ENCODE measurements around the gene COP1. TPM values are rescaled to one million over a fixed set of nuclear protein-coding genes. Genes with fewer than 3 reads are reported as not detected.
"Not testable (repeated sequence)": the region's sequence is repeated elsewhere in the genome, so short reads cannot be mapped to it uniquely, and the experiment has no call there.

The COP1 gene
- total and polyA plus RNA-seq, 2 donors (not counting 3 experiments of a cell fraction or from before 2014, with no cell fraction given): 16.5 to 40.9 TPM

DNA sequence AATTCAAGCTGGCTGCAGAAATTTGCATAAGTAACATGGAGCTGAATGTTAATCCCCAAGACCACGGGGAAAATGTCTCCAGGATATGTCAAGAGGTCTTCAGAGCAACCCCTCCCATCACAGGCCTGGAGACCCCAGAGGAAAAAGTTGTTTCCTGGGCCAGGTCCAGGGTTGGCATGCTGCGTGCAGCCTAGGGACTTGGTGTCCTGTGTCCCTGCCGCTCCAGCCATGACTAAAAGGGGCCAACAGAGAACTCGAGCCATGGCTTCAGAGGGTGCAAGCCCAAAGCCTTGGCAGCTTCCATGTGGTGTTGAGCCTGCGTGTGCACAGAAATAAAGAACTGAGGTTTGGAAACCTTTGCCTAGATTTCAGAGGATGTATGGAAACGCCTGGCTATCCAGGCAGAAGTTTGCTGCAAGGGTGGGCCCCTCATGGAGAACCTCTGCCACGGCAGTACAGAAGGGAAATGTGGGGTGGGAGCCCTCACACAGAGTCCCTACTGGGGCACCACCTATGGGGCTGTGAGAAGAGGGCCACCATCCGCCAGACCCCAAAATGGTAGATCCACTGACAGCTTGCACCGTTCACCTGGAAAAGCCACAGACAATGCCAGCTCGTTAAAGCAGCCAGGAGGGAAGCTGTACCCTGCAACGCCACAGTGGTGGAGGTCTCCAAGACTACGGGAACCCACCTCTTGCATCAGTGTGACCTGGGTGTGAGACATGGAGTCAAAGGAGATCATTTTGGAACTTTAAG, 222.9 kb downstream of the COP1 start:
- no peak for DNase-seq (ENCODE audit: low read depth, low spot score)
- intact Hi-C loops (cut with micrococcal nuclease): no loop called here
- H3K4me2 ChIP-seq (ENCODE audit: insufficient read depth, low read length): no peak overlapping the region
- no peaks in the 10 kb centered on the region for H3K79me2 ChIP-seq (ENCODE audit: control insufficient read depth, insufficient read depth, low read length)
- H4K20me1 ChIP-seq (replicated peaks; ENCODE audit: control insufficient read depth, extremely low read depth, insufficient read depth, low read length): no peaks in the 10 kb centered on the region
- no peak overlapping the region for H3K4me3 ChIP-seq (replicated peaks in 1 of 3; ENCODE audit: insufficient read depth in 1 of 3, low read depth in 1 of 3, low read length in 3 of 3)
- H3K36me3 ChIP-seq (ENCODE audit: control insufficient read depth in 2 of 2, extremely low read depth in 1 of 2, insufficient read depth in 2 of 2, low read length in 2 of 2): peaks cover 0 to 5% of the 10 kb centered on the region in 2 experiments
- dilution Hi-C loops (cut with MboI; ENCODE audit: extremely low pct_ligation_motif_present, low sequenced_read_pairs): no loop called here
- H3K4me1 ChIP-seq (ENCODE audit: control insufficient read depth, extremely low read depth, insufficient read depth, low read length): no peaks in the 10 kb centered on the region
- CTCF ChIA-PET: no interaction called here
- H3K9ac ChIP-seq (replicated peaks; ENCODE audit: extremely low read depth, insufficient read depth, low read length): no peak overlapping the region
- H2AFZ ChIP-seq (ENCODE audit: low read depth, low read length): no peak overlapping the region
- POLR2A ChIA-PET: no interaction called here
- no peaks in the 10 kb centered on the region for H3K27me3 ChIP-seq (ENCODE audit: control insufficient read depth in 2 of 2, insufficient read depth in 2 of 2, low read length in 2 of 2)
- FAIRE-seq: no peak
- TF ChIP-seq POLR2AphosphoS5 (IDR thresholded peaks at IDR 0.05; ENCODE audit: insufficient read depth, low read depth, low read length) (no peak), EZH2 (IDR thresholded peaks at IDR 0.05; ENCODE audit: borderline replicate concordance, low read depth, low read length, severe bottlenecking) (no peak), CTCF (IDR thresholded peaks at IDR 0.05; ENCODE audit: extremely low read depth in 1 of 2, insufficient read depth in 1 of 2, low read depth in 1 of 2, low read length in 2 of 2) (no peak), FOS (IDR thresholded peaks at IDR 0.05; ENCODE audit: borderline replicate concordance, insufficient read depth, low read length) (no peak), GATA2 (IDR thresholded peaks at IDR 0.05; ENCODE audit: insufficient read depth, insufficient read length, low read depth, low read length) (no peak), MAX (IDR thresholded peaks at IDR 0.05; ENCODE audit: insufficient read depth, insufficient read length) (no peak), MYC (IDR thresholded peaks at IDR 0.05; ENCODE audit: low read depth, low read length) (no peak), JUN (IDR thresholded peaks at IDR 0.05; ENCODE audit: borderline replicate concordance, insufficient read depth, insufficient read length, low read depth) (no peak), POLR2A (IDR thresholded peaks at IDR 0.05; ENCODE audit: low read depth, low read length) (no peak)
- H3K9me3 ChIP-seq (replicated peaks; ENCODE audit: control insufficient read depth, insufficient read depth, low read length): peaks cover 3% of the 10 kb centered on the region
- no peak overlapping the region for H3K27ac ChIP-seq (ENCODE audit: insufficient read depth, low read depth, low read length)
- no TSS peak for BruUV-seq (replicated peaks)
- no peaks in the 10 kb centered on the region for H3K9me1 ChIP-seq (replicated peaks; ENCODE audit: control insufficient read depth, extremely low read depth, insufficient read depth, low read length)

GRCh38 chr1:175983363-175983762, 223.7 kb downstream of the COP1 start:
- H3K9me1 ChIP-seq (replicated peaks; ENCODE audit: control insufficient read depth, extremely low read depth, insufficient read depth, low read length); H3K4me2 ChIP-seq (ENCODE audit: insufficient read depth, low read length); H4K20me1 ChIP-seq (replicated peaks; ENCODE audit: control insufficient read depth, extremely low read depth, insufficient read depth, low read length); H3K79me2 ChIP-seq (ENCODE audit: control insufficient read depth, insufficient read depth, low read length); H3K36me3 ChIP-seq (ENCODE audit: control insufficient read depth in 2 of 2, extremely low read depth in 1 of 2, insufficient read depth in 2 of 2, low read length in 2 of 2); intact Hi-C loops (cut with micrococcal nuclease); POLR2A ChIA-PET; H2AFZ ChIP-seq (ENCODE audit: low read depth, low read length); H3K27ac ChIP-seq (ENCODE audit: insufficient read depth, low read depth, low read length); H3K4me1 ChIP-seq (ENCODE audit: control insufficient read depth, extremely low read depth, insufficient read depth, low read length); H3K27me3 ChIP-seq (ENCODE audit: control insufficient read depth in 2 of 2, insufficient read depth in 2 of 2, low read length in 2 of 2); CTCF ChIA-PET; H3K9me3 ChIP-seq (replicated peaks; ENCODE audit: control insufficient read depth, insufficient read depth, low read length); DNase-seq (ENCODE audit: low read depth, low spot score); dilution Hi-C loops (cut with MboI; ENCODE audit: extremely low pct_ligation_motif_present, low sequenced_read_pairs); BruUV-seq (replicated peaks); H3K4me3 ChIP-seq (replicated peaks in 1 of 3; ENCODE audit: insufficient read depth in 1 of 3, low read depth in 1 of 3, low read length in 3 of 3); H3K9ac ChIP-seq (replicated peaks; ENCODE audit: extremely low read depth, insufficient read depth, low read length); FAIRE-seq: not testable (repeated sequence)

Data from endothelial cell of umbilical vein (primary cell).